GM18909 (cell line): ENCODE data around the gene STPG2.
"Not testable (repeated sequence)": the region's sequence is repeated elsewhere in the genome, so short reads cannot be mapped to it uniquely, and the experiment has no call there.

Source experiments
- ATAC-seq: cut with Tn5 transposase; IDR thresholded peaks from one replicate; pipeline ENCODE4 v1.9.1; 2021; ENCODE audit warnings: mild to moderate bottlenecking; ENCODE audit not compliant: unreplicated experiment, poor library complexity

The STPG2 gene

GRCh38 chr4:97953171-97953941, 189.9 kb downstream of the STPG2 start:
- no peak for ATAC-seq

- no peak for ATAC-seq
Measured at GRCh38 chr4:97952763-97953162, 190.5 kb downstream of the STPG2 start.

GRCh38 chr4:97950836-97951235, 192.4 kb downstream of the STPG2 start:
- ATAC-seq: no peak

GRCh38 chr4:97942951-97943350, 200.3 kb downstream of the STPG2 start:
- ATAC-seq: no peak

GRCh38 chr4:97942137-97942536, 201.1 kb downstream of the STPG2 start:
- no peak for ATAC-seq

GRCh38 chr4:97938141-97938540, 205.1 kb downstream of the STPG2 start:
- ATAC-seq: no peak

GRCh38 chr4:97924341-97924958, 218.8 kb downstream of the STPG2 start:
- no peak for ATAC-seq

- ATAC-seq: no peak
Measured at GRCh38 chr4:97923096-97923495, 220.2 kb downstream of the STPG2 start.

- no peak for ATAC-seq
Measured at GRCh38 chr4:97917115-97917514, 226.2 kb downstream of the STPG2 start.

GRCh38 chr4:97912156-97912555, 231.1 kb downstream of the STPG2 start:
- ATAC-seq: no peak

GRCh38 chr4:97911236-97911906, 231.9 kb downstream of the STPG2 start:
- ATAC-seq: no peak

GRCh38 chr4:97910005-97910404, 233.3 kb downstream of the STPG2 start:
- peak; percentile 54 for ATAC-seq

- ATAC-seq: not testable (repeated sequence)
Measured at GRCh38 chr4:97903436-97904189, 239.7 kb downstream of the STPG2 start.

GRCh38 chr4:97900229-97900628, 243.0 kb downstream of the STPG2 start:
- ATAC-seq: no peak

GRCh38 chr4:97892592-97893266, 250.5 kb downstream of the STPG2 start:
- no peak for ATAC-seq

GRCh38 chr4:97879942-97880341, 263.3 kb downstream of the STPG2 start:
- no peak for ATAC-seq

- no peak for ATAC-seq
Measured at GRCh38 chr4:97868097-97868496, 275.2 kb downstream of the STPG2 start.

- no peak for ATAC-seq
Measured at GRCh38 chr4:97867557-97868091, 275.7 kb downstream of the STPG2 start.

- ATAC-seq: no peak
Measured at GRCh38 chr4:97866821-97867556, 276.3 kb downstream of the STPG2 start.
